ENCODE measurements around the gene PRKCE. TPM values are rescaled to one million over a fixed set of nuclear protein-coding genes. Genes with fewer than 3 reads are reported as not detected.

Gene PRKCE
- total RNA-seq, 1 donor from 2014 or later: 18.4 TPM

- no peaks in the 10 kb centered on the region for H3K36me3 Mint-ChIP-seq
- no peak overlapping the region for H3K4me3 Mint-ChIP-seq
- no peaks in the 10 kb centered on the region for H3K27me3 Mint-ChIP-seq (ENCODE audit: low read depth)
- no peak overlapping the region for H3K27ac Mint-ChIP-seq
- H3K9me3 Mint-ChIP-seq: peaks cover 7% of the 10 kb centered on the region
- no peak for DNase-seq (ENCODE audit: low spot score in 2 of 2, unreplicated experiment in 2 of 2)
- no peaks in the 10 kb centered on the region for H3K4me1 Mint-ChIP-seq
- TF ChIP-seq, protein P1, sequence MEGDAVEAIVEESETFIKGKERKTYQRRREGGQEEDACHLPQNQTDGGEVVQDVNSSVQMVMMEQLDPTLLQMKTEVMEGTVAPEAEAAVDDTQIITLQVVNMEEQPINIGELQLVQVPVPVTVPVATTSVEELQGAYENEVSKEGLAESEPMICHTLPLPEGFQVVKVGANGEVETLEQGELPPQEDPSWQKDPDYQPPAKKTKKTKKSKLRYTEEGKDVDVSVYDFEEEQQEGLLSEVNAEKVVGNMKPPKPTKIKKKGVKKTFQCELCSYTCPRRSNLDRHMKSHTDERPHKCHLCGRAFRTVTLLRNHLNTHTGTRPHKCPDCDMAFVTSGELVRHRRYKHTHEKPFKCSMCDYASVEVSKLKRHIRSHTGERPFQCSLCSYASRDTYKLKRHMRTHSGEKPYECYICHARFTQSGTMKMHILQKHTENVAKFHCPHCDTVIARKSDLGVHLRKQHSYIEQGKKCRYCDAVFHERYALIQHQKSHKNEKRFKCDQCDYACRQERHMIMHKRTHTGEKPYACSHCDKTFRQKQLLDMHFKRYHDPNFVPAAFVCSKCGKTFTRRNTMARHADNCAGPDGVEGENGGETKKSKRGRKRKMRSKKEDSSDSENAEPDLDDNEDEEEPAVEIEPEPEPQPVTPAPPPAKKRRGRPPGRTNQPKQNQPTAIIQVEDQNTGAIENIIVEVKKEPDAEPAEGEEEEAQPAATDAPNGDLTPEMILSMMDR (IDR thresholded peaks at IDR 0.05; ENCODE audit: unreplicated experiment): no peak
These were observed 81.0 kb downstream of the PRKCE start for GRCh38 chr2:45732436-45732835.

DNA sequence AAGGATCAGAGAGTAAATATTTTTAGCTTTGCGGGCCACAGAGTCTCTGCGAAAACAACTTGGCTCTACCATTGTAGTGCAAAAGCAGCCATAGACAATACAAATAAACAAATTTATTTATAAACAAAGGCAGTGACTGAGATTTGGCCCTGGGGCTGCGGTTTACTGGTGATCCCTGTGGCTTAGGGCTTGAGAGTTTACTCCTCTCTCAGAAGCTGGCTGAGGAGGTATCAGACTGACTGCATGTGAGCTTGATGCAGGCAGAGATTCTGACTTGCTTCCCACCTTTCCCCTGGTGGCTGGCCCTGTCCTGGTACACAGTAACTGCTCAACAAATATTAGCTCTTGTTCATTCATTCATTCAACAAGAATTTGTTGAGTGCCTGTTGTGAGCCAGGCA lies 81.5 kb downstream of the PRKCE start:
- no peaks in the 10 kb centered on the region for H3K4me1 Mint-ChIP-seq
- H3K27me3 Mint-ChIP-seq (ENCODE audit: low read depth): no peaks in the 10 kb centered on the region
- TF ChIP-seq, protein P1 (IDR thresholded peaks at IDR 0.05; ENCODE audit: unreplicated experiment): no peak
- H3K9me3 Mint-ChIP-seq: peaks cover 7% of the 10 kb centered on the region
- DNase-seq (ENCODE audit: low spot score in 2 of 2, unreplicated experiment in 2 of 2): no peak
- H3K27ac Mint-ChIP-seq: no peak overlapping the region
- no peaks in the 10 kb centered on the region for H3K36me3 Mint-ChIP-seq
- no peak overlapping the region for H3K4me3 Mint-ChIP-seq

DNA sequence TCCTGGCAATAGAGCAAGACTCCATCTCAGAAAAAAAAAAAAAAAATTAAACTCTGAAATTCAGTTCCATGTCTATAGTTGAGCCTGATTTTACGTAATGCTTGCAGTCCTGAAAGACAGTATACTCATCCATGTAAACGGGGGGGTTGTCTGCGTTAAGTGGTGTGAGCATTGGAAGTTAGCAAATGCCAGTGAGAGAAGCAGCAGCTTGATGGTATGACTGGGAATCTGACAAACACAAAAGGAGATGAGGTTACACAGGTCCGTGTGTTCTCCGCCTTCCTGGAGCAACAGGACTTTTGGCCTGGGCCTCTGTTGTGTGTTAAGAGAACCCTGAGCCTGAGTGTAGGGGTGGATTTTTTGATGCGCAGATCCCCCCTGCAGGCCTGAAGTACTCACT lies 82.9 kb downstream of the PRKCE start:
- no peak overlapping the region for H3K27ac Mint-ChIP-seq
- no peak for DNase-seq (ENCODE audit: low spot score in 2 of 2, unreplicated experiment in 2 of 2)
- no peaks in the 10 kb centered on the region for H3K27me3 Mint-ChIP-seq (ENCODE audit: low read depth)
- TF ChIP-seq, protein P1 (IDR thresholded peaks at IDR 0.05; ENCODE audit: unreplicated experiment): no peak
- no peaks in the 10 kb centered on the region for H3K4me1 Mint-ChIP-seq
- no peaks in the 10 kb centered on the region for H3K36me3 Mint-ChIP-seq
- peaks cover 7% of the 10 kb centered on the region for H3K9me3 Mint-ChIP-seq
- no peak overlapping the region for H3K4me3 Mint-ChIP-seq

DNA sequence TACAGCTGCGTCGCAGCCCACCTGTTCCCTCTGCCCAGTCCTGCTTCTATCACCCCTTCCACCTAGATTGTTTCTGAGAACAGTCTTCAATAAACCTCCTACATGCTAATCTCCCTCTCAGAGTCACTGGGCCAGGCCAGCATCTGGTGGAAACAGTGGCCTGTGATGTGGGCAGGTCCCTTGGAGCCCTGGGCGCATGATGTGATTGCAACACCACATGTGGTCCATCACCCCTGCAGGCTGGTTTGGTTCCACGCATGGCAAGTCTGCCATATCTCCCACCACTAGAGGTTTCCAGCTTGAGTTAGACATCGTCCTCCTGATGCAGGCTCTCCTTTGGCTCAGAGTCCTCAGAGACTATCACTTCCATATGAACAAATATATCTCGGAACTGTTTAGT lies 83.5 kb downstream of the PRKCE start:
- Mint-ChIP-seq H3K4me3 (no peak overlapping the region), H3K27me3 (ENCODE audit: low read depth) (no peaks in the 10 kb centered on the region), H3K27ac (no peak overlapping the region), H3K9me3 (peaks cover 7% of the 10 kb centered on the region), H3K36me3 (no peaks in the 10 kb centered on the region), H3K4me1 (no peaks in the 10 kb centered on the region)
- TF ChIP-seq, protein P1 (IDR thresholded peaks at IDR 0.05; ENCODE audit: unreplicated experiment): no peak
- no peak for DNase-seq (ENCODE audit: low spot score in 2 of 2, unreplicated experiment in 2 of 2)

GRCh38 chr2:45736757-45737704 lies 85.6 kb downstream of the PRKCE start:
- H3K36me3 Mint-ChIP-seq: no peaks in the 10 kb centered on the region
- no peaks in the 10 kb centered on the region for H3K27me3 Mint-ChIP-seq (ENCODE audit: low read depth)
- no peak overlapping the region for H3K27ac Mint-ChIP-seq
- no peaks in the 10 kb centered on the region for H3K4me1 Mint-ChIP-seq
- H3K9me3 Mint-ChIP-seq: no peaks in the 10 kb centered on the region
- TF ChIP-seq, protein P1 (IDR thresholded peaks at IDR 0.05; ENCODE audit: unreplicated experiment): no peak
- DNase-seq (ENCODE audit: low spot score in 2 of 2, unreplicated experiment in 2 of 2): no peak
- no peak overlapping the region for H3K4me3 Mint-ChIP-seq

All from mesothelial cell of epicardium (in vitro differentiated cells).